Keratinocyte (primary cell): ENCODE data around the gene TSPOAP1. TPM values are rescaled to one million over a fixed set of nuclear protein-coding genes. Genes with fewer than 3 reads are reported as not detected.

Source experiments
- DNase-seq: peaks from one replicate; pipeline ENCODE4 v3.0.0-alpha.2; 2011; ENCODE audit warnings: low read depth, missing footprints, low spot score
- FAIRE-seq: peaks from 2 replicates; lab custom pipeline; 2011; peaks lifted over from hg19 to GRCh38; lab: Jason Lieb, UNC
- H2AFZ ChIP-seq: 2 replicates; pipeline ENCODE4 v1.6.0; 2012; ENCODE audit warnings: low read length, control low read depth, inconsistent platforms; ENCODE audit not compliant: control insufficient read depth
- H3K27ac ChIP-seq: 2 replicates; pipeline ENCODE4 v1.5.1; 2011; ENCODE audit warnings: low read length; ENCODE audit not compliant: control insufficient read depth, insufficient read depth
- H3K27me3 ChIP-seq: 3 replicates; pipeline ENCODE4 v1.6.0; 2011; ENCODE audit warnings: low read length; ENCODE audit not compliant: control insufficient read depth, insufficient read depth; ENCODE audit errors: extremely low read depth
- H3K36me3 ChIP-seq, 2 experiments: 2 replicates in 1 of 2; 3 replicates in 1 of 2; pipeline ENCODE4 v1.5.1; 2011; ENCODE audit warnings: low read length in 2 of 2, mild to moderate bottlenecking in 1 of 2; ENCODE audit not compliant: control insufficient read depth in 2 of 2, insufficient read depth in 2 of 2; ENCODE audit errors: extremely low read depth in 1 of 2
- H3K4me1 ChIP-seq: 3 replicates; pipeline ENCODE4 v1.5.1; 2011; ENCODE audit warnings: low read length; ENCODE audit not compliant: control insufficient read depth, insufficient read depth; ENCODE audit errors: extremely low read depth
- H3K4me2 ChIP-seq: 3 replicates; pipeline ENCODE4 v1.6.0; 2011; ENCODE audit warnings: low read depth, low read length; ENCODE audit not compliant: control insufficient read depth, insufficient read depth; ENCODE audit errors: extremely low read depth
- H3K4me3 ChIP-seq, 3 experiments: fragments of 200-600 bp in 1 of 3; sonication (generic) in 1 of 3; 2 replicates in 2 of 3; 3 replicates in 1 of 3; pipeline ENCODE4 v1.5.1; 2011 to 2016; ENCODE audit warnings: low read length in 3 of 3, mild to moderate bottlenecking in 3 of 3, control low read depth in 2 of 3, inconsistent platforms in 1 of 3, low read depth in 1 of 3, mixed read lengths in 1 of 3, mixed run types in 1 of 3, moderate library complexity in 1 of 3; ENCODE audit not compliant: control insufficient read depth in 2 of 3, insufficient read depth in 2 of 3; ENCODE audit errors: extremely low read depth in 1 of 3
- H3K79me2 ChIP-seq: 2 replicates; pipeline ENCODE4 v1.6.0; 2012; ENCODE audit warnings: low read length; ENCODE audit not compliant: control insufficient read depth, insufficient read depth
- H3K9ac ChIP-seq: 3 replicates; pipeline ENCODE4 v1.6.0; 2011; ENCODE audit warnings: low read length; ENCODE audit not compliant: control insufficient read depth, insufficient read depth; ENCODE audit errors: extremely low read depth
- H3K9me1 ChIP-seq: 3 replicates; pipeline ENCODE4 v1.6.0; 2011; ENCODE audit warnings: low read length; ENCODE audit not compliant: control insufficient read depth, insufficient read depth; ENCODE audit errors: extremely low read depth
- H3K9me3 ChIP-seq: 2 replicates; pipeline ENCODE4 v1.5.1; 2012; ENCODE audit warnings: low read depth, low read length; ENCODE audit not compliant: control insufficient read depth
- H4K20me1 ChIP-seq: 3 replicates; pipeline ENCODE4 v1.6.0; 2011; ENCODE audit warnings: low read length; ENCODE audit not compliant: control insufficient read depth, insufficient read depth; ENCODE audit errors: extremely low read depth
- EZH2 ChIP-seq: IDR thresholded peaks from one replicate; pipeline ENCODE4 v1.6.1; 2012; ENCODE audit warnings: inconsistent platforms, mild to moderate bottlenecking, low read length, moderate library complexity
- dilution Hi-C: fragments of 300-500 bp; cut with MboI; formaldehyde crosslinking; loops from one replicate; pipeline ENCODE4 v1.7.0; 2020; ENCODE audit warnings: low sequenced_read_pairs; ENCODE audit not compliant: extremely low pct_ligation_motif_present
- polyA plus RNA-seq, 5 experiments: library from polyadenylated mRNA; depleted of rRNA in 3 of 5; stranded (reverse) in 3 of 5; stranded (forward) in 1 of 5; unstranded in 1 of 5; fragments of >200 nt; gene quantifications; 1 replicate in 1 of 5; 2 replicates in 3 of 5; 3 replicates in 1 of 5; pipeline versions ENCODE4 v1.2.1 to v1.2.3, GENCODE V29; 2011 to 2012; ENCODE audit warnings: missing spikeins in 2 of 5, low read depth in 1 of 5, low replicate concordance in 1 of 5
- TF ChIP-seq, protein P1 (sequence below), 3 experiments: IDR thresholded peaks in 1 of 3; conservative IDR thresholded peaks in 1 of 3; optimal IDR thresholded peaks in 1 of 3; 2 replicates in 2 of 3; 3 replicates in 1 of 3; pipeline versions ENCODE3 to v1.5.1; 2011; ENCODE audit warnings: low read length in 3 of 3, mild to moderate bottlenecking in 3 of 3, moderate library complexity in 2 of 3, control low read depth in 1 of 3, inconsistent platforms in 1 of 3; ENCODE audit not compliant: insufficient read depth in 2 of 3; ENCODE audit errors: extremely low read depth in 1 of 3

Gene TSPOAP1
- polyA plus RNA-seq, 1 donor (not counting 4 experiments of a cell fraction or from before 2014, with no cell fraction given), result 0.04 TPM

DNA sequence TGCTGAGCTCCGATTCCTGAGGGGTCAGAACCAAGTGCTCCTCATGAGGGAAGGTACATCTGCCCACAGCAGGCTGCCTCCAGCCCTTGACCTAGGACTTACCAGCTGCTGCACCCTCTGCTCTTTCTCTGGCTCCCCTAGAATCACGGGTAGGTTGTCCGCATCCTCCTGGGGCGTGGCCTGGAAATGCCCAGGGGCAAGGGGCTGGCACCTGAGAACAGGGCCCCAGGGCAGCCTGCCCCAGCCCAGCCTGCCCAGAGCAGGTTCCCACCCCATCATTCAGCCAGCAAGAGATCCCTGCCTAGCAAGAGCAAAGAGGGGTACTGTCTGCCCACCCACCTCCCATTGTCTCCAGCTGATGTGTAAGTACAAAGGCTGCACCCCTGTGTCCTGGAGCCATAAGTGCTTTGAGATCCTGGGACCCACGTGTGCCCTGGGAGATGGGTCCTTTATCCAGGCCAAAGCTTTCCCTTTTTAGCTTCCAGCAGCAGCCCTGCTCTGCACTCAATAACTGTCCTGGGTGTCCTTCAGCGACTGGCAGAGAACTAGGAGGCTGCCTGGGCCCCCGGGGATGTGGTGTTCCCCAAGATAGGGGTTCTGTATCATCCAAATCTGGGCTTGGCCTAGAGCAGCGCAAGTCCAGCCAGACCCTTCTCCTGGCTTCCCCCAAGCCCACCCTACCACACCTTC, 5.1 kb downstream of the TSPOAP1 start:
- Histone ChIP-seq H3K27ac (no peak overlapping the region), H3K4me3 (no peak overlapping the region), H2AFZ (no peak overlapping the region), H3K36me3 (no peaks in the 10 kb centered on the region), H3K4me2 (no peak overlapping the region), H3K9me3 (no peaks in the 10 kb centered on the region), H3K4me1 (peaks cover 3% of the 10 kb centered on the region), H4K20me1 (no peaks in the 10 kb centered on the region), H3K9ac (no peak overlapping the region), H3K79me2 (no peaks in the 10 kb centered on the region), H3K27me3 (peaks cover 56% of the 10 kb centered on the region), H3K9me1 (no peaks in the 10 kb centered on the region)
- dilution Hi-C loops, result no loop called here
- no peak for DNase-seq
- TF ChIP-seq EZH2, result no peak
- TF ChIP-seq, protein P1, sequence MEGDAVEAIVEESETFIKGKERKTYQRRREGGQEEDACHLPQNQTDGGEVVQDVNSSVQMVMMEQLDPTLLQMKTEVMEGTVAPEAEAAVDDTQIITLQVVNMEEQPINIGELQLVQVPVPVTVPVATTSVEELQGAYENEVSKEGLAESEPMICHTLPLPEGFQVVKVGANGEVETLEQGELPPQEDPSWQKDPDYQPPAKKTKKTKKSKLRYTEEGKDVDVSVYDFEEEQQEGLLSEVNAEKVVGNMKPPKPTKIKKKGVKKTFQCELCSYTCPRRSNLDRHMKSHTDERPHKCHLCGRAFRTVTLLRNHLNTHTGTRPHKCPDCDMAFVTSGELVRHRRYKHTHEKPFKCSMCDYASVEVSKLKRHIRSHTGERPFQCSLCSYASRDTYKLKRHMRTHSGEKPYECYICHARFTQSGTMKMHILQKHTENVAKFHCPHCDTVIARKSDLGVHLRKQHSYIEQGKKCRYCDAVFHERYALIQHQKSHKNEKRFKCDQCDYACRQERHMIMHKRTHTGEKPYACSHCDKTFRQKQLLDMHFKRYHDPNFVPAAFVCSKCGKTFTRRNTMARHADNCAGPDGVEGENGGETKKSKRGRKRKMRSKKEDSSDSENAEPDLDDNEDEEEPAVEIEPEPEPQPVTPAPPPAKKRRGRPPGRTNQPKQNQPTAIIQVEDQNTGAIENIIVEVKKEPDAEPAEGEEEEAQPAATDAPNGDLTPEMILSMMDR (optimal IDR thresholded peaks at IDR 0.05 in 1 of 3, IDR thresholded peaks at IDR 0.05 in 1 of 3, conservative IDR thresholded peaks at IDR 0.05 in 1 of 3; ENCODE audit: extremely low read depth in 1 of 3, insufficient read depth in 2 of 3, low read length in 3 of 3), result no peak
- no peak for FAIRE-seq

DNA sequence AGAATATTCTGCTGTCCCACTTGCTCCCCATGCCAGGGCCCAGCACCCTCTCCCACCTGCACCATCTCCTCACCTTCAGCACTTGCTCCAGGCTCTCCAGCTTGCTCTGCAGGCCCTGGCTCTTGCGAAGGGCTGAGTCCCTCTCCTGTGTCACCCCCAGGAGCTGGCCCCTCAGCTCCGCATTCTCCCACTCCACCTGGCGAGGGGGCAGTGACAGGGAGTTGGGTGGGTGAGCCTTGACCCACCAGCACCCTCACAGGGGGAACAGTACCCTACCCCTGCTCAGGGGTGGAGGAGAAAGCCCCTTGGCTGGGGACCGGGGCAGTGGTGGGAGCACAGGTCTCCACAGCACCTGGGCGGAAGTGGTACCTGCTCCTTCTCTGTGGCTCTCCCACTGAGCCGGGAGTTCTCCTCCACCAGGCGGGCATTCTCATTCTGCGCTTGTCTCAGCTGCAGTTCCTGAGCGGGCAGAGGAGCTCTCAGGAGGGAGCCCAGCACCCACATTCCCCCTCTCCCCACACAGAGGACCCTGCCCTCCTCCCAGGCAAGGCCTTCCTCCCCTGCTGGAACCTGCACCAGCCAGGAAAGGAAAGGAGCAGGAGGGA, 5.9 kb downstream of the TSPOAP1 start:
- Histone ChIP-seq H3K79me2 (no peaks in the 10 kb centered on the region), H3K36me3 (no peaks in the 10 kb centered on the region), H3K4me2 (no peak overlapping the region), H4K20me1 (no peaks in the 10 kb centered on the region), H3K4me1 (peaks cover 7% of the 10 kb centered on the region), H3K27me3 (peaks cover 49% of the 10 kb centered on the region), H3K4me3 (no peak overlapping the region), H2AFZ (no peak overlapping the region), H3K9me3 (no peaks in the 10 kb centered on the region), H3K9ac (no peak overlapping the region), H3K9me1 (peaks cover 2% of the 10 kb centered on the region), H3K27ac (no peak overlapping the region)
- dilution Hi-C loops, result no loop called here
- DNase-seq, result no peak
- no peak for FAIRE-seq
- TF ChIP-seq EZH2, result no peak
- TF ChIP-seq, protein P1 (optimal IDR thresholded peaks at IDR 0.05 in 1 of 3, IDR thresholded peaks at IDR 0.05 in 1 of 3, conservative IDR thresholded peaks at IDR 0.05 in 1 of 3; ENCODE audit: extremely low read depth in 1 of 3, insufficient read depth in 2 of 3, low read length in 3 of 3), result no peak
